HG03457 (cell line): ENCODE data around the gene SOX10.

ENCODE experiments used
- ATAC-seq: cut with Tn5 transposase; IDR thresholded peaks from one replicate; pipeline ENCODE4 v1.9.1; 2021; ENCODE audit warnings: moderate number of reproducible peaks; ENCODE audit not compliant: unreplicated experiment

The SOX10 gene

DNA sequence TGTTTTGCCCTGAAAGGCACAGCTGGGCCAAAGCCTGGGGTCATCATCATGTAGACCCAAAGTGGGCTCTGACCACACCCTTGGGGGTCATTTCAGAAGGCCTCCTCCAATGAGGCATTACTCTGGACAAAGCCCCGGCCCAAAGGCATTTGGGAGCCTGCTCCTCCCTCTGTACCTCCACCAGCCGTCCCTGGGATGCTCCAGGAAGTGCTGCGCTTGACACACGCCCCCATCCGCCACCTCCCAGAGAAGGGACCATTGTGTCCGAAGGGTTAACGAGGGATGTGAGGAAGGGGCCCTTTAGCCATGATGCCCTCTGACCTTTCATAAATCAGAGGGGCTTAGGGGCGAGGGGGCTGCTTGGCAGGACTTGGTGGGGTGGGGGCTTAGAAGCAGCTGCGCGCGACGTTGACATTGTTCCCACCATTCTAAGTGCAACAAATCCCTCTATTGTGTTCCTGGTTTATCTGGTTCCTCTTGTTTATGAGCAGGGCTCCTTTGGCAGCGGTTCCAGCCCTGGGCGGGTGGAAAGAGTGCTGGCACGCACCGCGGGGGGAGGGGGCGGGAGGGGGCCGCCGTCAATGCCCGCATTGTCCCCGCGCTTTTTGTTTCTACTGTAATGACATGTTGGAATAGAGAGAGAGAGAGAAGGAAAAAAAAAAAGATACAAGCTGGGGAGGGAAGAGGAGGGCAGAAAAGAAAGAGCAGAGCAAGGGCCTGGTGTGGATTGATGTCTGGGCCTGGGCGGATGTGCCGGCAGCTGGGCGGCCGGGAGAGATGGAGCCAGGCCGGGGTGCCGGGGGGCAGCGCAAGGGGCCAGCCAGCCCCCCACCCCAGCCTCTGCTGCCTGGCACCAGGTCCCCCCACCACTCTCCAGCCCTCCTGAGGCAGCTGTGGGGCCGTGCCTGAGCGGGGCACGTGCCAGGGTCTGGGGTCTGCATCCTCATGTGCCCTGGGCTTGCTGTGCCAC, 32.1 kb upstream of the SOX10 start:
- no peak for ATAC-seq

DNA sequence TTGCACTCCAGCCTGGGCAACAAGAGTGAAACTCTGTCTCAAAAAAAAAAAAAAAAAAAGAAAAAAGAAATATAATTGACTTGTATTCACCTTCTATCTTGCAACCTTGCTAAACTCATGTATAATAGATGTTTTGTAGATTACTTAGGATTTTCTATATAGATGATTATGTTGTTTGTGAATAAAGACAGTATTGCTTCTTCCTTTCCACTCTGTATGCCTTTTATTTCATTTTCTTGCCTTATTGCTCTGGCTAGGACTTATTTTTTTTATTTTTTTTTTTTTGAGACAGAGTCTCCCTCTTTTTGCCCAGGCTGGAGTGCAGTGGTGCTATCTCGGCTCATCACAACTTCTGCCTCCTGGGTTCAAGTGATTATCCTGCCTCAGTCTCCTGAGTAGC, 29.7 kb upstream of the SOX10 start:
- ATAC-seq = no peak

DNA sequence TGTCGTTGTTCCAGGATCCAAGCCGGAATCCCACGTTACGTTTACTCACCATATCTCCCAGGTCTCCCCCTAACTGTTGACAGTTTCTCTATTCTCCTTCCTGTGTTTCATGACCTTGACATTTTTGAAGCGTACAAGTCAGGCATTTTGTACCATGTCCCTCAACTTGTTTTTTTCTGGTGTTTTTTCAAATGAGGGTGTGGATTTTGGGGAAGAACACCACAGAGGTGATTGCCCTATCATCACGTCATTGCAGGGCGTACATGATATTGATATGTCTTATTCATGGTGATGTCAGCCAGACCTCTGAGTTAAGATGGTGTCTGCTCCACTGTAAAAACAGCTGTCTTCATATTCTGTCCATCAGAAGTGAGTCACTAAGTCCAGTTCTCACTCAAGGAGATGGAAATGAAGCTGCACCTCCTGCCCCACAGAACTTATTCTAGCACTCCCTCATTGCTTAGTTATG, 28.3 kb upstream of the SOX10 start:
- ATAC-seq = no peak

DNA sequence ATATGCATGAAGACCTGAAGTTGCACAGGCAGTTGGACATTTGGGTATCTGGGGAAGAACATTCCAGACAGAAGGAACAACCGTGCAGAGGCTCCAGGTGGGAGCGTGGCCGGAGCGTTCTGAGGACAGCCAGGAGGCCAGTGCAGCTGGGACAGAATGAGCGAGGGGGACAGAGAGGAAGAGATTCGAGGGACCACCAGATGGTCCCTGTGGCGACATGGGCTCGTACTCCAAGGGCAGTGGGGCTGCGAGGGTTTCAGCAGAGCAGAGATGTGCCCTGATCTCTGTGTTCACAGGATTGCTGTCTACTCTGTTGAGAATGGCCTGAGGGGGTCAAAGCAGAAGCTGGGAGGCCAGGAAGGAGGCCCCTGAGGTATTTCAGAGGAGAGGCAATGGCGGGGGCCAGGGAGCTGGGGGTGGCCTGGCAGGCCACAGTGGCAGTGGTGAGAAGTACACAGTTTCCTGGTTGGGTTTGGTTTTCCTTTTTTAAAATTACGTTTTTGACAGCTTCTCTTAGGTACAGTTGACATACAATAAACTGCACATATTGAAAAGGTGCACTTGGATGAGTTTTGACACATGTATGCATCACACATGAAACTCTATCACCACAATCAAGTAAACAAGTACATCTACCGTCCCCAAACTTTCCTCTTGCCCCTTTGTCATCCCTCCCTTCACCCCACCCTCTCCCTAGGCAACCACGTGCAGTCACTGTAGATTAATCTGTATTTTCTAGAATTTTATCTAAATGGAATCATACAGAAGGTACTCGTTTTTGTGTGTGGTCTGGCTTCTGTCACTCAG, 24.8 kb upstream of the SOX10 start:
- no peak for ATAC-seq

DNA sequence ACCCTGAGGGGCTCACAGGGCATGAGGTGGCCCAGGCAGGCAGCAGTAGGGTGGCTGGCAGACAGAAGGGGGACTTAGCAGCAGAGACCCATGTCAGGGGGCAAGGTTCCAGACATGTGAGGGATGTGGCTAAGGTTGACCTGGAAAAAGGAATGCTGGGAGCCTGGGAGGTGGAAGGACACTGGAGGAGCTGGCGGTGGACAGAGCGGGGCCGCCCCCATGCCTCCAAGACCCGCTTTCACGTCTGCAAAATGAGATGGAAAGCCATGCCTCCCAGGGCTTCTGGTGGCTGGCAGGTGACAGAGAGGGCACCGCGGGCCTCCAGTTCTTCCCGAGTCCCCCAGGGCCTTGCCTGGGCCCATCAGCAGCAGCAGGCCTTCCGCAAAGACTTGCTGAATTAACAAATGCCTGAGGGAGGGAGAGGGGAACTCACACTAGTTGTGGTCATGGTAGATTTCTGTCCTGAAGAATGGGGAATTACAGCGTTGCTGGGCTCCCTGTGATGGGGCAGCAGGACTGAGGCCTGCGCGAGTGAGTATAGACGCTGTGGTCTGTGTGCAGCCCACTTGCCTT, 23.1 kb upstream of the SOX10 start:
- no peak for ATAC-seq

DNA sequence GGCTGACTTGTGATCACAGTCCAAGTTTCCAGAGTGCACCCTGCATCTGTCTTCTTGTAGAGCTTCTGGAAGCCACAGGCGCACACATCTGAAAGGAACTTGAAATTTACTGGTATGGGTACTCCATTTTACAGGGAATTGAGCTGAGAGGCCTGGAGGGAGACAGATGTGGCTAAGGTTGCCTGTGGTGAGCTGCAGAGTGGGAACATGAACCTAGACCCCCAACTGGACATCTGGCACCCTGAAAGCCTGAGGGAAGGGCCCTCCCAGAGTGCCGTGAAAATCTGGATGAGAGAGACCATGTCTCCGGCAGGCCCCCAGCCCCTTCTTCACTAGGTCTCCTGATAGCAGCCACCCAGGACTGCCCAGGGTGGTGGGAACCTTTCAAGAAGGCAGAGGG, 22.6 kb upstream of the SOX10 start:
- no peak for ATAC-seq

DNA sequence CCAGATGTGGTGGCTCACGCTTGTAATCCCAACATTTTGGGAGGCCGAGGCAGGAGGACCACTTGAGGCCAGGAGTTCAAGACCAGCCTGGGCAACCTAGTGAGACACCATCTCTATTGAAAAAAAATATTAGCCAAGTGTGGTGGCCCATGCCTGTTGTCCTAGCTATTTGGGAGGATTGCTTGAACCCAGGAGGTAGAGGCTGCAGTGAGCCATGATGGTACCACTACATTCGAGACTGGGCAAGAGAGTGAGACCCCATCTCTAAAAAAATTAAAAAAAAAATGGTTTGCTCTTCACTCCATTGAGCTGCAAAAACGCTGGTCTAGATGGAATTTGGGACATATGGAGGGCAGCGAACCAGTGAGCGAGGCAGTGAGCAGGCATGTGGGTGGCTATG, 21.6 kb upstream of the SOX10 start:
- ATAC-seq = no peak

DNA sequence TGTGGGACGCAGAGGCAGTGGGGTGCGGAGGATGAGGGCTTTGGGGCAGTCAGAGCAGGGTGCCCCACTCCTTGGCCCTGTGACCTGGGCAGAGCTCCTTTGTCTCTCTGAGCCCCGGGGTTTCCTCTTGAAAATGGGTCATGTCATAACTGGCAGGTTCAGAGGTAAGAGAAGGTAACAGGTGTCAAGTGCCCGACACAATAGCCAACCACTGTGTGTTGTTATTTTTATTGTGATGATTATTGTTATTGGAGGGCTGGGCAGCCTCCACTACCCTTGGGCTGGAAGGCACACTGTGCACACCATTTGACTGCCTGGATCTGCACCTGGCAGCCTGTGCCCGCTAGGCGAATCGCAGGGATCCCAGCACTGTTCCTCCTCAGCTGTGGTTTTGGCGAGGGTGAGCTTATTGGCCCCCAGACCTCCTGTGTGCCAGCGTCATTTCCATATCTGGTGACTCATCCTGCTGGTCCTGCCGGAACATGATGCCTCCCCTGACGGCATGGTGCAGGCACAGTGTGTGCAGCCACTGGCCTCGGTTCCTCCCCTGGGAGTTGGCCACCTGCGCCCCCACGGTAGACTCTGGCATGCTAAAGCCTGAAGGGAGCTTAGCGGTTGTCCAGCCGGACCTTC, 15.4 kb upstream of the SOX10 start:
- ATAC-seq = no peak

DNA sequence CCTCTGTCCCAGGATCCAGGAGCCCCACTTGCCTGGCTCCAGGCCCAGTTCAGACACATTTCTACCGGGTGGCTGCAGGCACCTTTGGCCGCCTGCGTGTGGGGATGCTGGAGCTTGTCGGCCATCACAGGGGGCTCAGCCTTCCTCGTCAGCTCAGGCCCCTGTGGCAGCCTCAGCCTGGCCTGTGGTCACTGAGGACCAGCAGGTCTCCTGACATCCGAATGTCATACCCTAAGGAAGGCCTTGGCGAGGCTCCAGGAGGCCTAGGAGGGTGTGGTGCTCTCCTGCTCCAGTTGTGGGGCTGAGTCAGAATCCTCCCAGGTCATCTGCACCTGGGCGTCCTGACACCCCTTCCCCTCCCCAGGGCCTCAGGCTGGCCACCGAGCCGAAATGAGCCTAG, 14.9 kb upstream of the SOX10 start:
- no peak for ATAC-seq

DNA sequence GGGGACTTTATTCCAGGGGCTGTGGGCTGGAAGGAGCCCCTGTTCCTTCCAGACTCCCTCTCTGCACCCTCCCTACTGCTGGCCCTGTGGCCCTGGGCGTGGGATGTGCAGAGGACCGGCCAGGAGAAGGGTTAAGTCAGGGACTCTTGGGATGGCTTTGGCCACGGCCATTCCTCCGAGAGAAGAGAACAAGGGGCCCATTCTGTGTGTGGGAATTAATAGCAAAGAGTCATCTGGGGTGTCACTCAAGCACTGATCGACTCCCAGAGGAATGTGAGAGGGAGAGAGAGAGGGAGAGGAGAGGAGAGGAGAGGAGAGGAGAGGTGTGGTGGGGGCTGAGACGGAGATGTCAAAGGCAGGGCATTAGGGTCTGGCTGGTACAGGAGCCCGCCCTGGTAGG, 14.2 kb upstream of the SOX10 start:
- ATAC-seq = no peak

DNA sequence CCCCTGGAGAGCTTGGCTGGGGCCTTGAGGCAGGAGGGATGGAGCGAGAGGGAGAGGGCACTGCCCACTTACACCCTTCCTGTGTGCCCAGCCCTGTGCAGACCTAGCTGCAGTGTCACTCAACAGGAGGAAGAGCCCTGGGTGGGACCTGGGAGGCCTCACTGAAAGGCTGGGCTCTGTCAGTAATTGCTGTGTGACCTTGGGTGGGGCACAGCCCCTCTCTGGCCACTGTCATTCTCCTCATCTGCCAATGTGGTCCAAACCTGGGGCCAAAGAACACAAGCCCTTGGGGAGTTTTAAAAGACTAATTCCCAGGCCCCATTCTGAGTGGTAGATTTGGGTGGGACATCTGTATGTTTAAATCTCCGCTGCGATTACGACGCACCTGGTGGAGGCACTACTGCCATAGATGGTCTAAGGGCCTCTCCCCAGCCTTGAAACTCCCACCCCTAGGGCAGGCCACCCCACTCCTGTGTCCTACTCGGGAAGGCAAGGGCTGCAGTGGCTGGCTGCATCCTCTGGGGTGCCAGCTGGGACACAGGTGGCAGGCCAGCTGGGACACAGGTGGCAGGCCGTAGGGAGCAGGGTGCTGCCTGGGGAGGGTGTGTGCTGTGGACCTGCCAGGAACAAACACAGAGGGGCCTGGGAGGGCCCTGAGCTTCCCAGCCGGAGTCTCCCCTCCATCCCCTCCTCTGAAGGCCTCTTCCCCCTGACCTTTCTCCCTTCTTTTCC, 12.3 kb upstream of the SOX10 start:
- ATAC-seq = no peak

DNA sequence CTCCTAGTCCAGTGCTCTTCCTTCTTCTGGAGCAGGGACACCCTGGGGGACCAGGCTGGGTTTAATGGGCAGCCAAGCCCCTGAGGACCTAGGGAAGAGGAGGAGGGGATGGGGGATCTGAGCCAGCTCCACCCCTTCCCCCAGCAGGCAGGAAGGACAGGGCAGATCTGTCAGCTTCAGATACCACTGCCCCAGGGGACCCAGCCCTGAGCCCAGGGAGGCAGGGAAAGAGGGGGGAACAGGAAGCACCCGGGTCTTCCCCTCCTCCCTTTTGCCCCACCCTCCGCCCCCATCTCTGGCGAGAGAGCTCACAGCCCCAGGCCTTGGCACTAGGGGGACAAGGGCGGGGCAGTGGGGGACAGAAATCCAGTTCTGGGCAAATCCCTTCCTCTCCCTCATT, 11.7 kb upstream of the SOX10 start:
- no peak for ATAC-seq

DNA sequence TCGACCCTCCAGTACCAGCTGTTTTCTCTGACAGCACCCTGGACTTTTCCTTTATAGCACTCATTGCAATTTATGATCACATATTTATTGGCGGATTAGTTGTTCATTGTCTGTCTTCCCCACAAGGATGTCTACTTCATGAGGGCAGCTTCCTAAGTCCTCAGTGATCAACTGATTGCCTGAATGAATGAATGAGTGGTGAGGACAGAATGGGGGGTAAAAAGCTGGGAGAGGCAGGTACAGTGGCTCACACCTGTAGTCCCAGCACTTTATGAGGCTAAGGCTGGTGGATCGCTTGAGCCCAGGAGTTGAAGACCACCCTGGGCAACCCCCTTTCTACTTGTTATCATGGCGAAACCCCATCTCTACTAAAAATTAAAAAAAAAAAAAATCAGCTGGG, 11.1 kb upstream of the SOX10 start:
- no peak for ATAC-seq

DNA sequence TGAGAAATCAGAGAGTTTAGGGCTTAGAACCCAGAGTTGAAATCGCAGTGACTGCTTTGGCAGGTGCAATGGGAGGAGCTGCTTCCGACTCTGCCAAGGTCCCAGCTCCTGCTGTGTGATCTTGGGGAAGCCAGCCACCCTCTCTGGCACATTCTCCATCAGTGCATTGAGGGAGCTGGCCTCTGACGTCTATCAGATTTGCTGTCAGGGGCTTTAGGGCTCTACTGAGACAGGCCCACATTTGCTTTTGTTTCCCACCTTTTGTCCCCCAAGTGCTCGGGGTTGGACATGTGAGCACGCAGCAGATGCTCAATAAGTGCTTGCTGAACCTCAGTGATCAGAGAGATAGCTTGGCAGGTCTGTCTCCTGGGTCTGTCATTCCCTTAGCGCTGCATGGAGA, 10.6 kb upstream of the SOX10 start:
- ATAC-seq = no peak

DNA sequence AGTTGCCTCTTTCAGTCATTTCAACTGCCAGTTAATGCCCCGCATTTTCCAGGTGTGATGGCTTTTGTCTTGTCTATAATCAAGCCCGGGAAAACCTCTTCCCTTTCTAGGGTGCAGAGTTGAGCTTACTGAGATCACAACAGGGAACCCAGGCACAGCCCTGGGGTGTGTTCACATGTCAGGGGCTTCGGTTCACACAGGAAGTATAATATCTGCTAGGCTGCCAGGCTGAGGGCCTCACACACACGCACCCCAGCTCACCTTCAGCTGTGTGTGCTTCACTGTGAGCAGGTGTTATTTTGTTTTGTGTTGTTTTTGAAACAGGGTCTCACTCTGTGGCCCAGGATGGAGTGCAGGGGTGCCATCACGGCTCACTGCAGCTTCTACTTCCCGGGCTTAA, 9.7 kb upstream of the SOX10 start:
- ATAC-seq = no peak

DNA sequence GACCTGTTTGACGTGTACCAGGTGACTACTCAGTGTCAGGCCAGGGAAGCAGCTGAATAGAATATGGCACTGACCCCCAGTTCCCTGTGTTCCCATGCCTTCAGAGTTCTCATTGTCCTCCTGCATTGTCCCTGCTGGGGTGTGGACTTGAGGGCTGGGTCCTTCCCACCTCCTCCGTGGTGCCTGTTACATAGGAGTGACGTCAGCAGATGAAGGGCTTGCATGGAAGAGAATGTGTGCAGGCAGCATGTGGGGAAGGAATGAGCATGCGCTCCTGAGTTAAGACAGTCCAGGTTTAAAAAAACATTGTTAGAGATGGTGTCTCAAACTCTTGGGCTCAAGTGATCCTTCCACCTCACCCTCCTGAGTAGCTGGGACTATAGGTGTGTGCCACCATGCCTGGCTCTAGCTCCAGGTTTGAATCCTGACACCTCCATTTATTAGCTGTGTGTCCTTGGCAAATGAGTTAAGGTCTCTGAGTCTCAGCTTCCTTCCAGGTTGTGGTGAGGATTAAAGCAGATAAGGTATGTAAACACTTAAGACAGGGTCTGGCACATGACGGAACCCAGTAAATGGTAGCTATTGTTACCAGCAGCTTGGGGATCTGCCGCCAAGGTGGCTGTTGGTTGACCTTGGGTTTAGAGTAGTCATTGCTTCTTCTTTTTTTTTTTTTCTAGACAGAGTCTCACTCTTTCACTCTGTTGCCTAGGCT, 7.5 kb upstream of the SOX10 start:
- no peak for ATAC-seq

DNA sequence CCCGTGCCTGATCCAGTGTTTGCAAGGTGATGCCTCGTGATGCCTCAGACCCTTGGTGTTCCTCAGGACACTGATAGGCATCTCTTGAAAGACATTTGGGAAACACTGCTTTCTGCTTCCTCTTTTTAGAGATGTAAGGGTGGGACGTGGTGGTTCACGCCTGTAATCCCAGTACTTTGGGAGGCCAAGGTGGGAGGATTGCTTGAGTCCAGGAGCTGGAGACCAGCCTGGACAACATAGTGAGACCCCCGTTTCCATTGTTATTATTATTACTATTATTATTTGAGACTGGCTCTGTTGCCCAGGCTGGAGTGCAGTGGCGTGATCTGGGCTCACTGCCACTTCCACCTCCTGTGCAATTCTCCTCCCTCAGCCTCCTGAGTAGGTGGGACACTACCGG, 6.5 kb upstream of the SOX10 start:
- no peak for ATAC-seq

DNA sequence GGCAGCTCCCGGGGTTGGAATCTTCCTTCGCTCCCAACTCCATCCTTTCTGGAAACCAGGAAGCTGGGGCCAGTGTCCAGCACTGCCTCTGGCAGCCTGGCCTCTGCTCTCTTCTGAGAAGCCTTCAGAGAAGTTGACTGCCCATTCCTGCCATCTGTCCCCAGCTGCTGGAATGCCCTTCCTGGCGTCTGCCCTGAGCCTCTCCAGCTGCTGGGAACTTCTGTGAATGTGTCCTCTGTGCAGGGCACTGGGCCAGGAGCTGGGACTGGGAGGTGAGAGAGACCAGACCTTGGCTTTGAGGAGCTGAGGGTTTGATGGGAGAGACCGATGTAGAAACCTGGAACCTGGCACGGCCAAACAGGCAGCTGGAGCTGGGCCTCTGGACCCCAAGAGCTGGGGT, 5.9 kb upstream of the SOX10 start:
- ATAC-seq = no peak

DNA sequence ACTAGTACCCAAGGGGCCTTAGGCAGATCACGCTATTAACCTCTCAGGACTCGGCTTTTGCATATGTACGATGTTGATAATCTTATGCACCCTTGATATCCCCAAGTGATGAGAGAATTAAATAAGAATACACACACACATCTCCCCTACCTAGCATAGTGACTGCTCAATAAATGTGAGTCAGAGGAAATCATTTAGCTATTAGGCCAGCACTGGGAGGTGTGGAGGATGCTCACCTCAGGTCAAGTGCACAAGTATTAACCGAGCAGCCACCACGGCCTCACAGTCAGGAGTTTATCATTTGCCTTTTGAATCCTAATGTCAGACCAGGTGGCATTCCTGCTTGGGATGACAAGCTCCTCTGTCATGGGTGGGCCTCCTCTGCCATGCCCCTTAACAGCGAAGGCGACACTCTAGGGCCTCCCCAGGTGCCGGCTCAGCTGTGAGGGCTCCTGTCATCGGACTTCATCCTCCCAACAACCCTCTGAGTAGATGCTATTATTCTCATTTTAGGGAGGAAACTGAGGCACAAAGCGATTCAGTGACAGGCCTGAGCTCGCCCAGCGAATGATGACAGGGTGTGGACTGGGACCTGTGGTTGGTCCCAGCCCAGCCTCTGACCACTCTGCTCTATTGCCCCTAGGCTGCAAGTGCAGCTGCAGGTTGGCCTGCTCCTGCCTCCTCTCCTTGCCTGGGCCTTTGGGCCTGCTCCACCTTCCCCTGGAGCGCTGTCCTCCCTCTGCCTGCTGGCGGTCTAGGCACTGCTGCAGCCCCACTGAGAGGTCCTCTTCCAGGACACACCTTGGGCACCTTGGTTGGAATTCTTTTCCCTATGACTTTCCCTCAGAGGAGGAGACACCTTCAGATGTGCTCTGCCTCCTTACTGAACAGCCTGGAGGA, 5.0 kb upstream of the SOX10 start:
- ATAC-seq = no peak
